Endothelial cell of umbilical vein (primary cell): ENCODE results near the gene SCNM1. TPM values are rescaled to one million over a fixed set of nuclear protein-coding genes. Genes with fewer than 3 reads are reported as not detected.

Experiments
- BruUV-seq: library from RNA; stranded (reverse); fragments of 400-500 nt; replicated peaks from 2 replicates; lab custom pipeline; 2021; lab: Mats Ljungman, UMichigan
- CTCF ChIA-PET: fragments of 300-600, 350-600 bp; sonication (Branson Sonifier 250); formaldehyde crosslinking; loops from one replicate; lab custom pipeline; 2021; ENCODE audit warnings: antibody characterized with exemption, inconsistent platforms; lab: Charles Lee
- POLR2A ChIA-PET: fragments of 300-600, 350-600 bp; sonication (Branson Sonifier 250); formaldehyde crosslinking; loops from one replicate; lab custom pipeline; 2021; ENCODE audit warnings: antibody characterized with exemption, inconsistent platforms; lab: Charles Lee
- DNase-seq: peaks from one replicate; pipeline ENCODE4 v3.0.0-alpha.2; 2011; ENCODE audit warnings: low read depth, low spot score
- FAIRE-seq: peaks from 2 replicates; lab custom pipeline; 2011; peaks lifted over from hg19 to GRCh38; lab: Jason Lieb, UNC
- H2AFZ ChIP-seq: 2 replicates; pipeline ENCODE4 v1.6.0; 2012; ENCODE audit warnings: low read depth, low read length, control low read depth, inconsistent platforms
- H3K27ac ChIP-seq: 2 replicates; pipeline ENCODE4 v1.5.1; 2011; ENCODE audit warnings: low read depth, mild to moderate bottlenecking, control low read depth, low read length, moderate library complexity; ENCODE audit not compliant: insufficient read depth
- H3K27me3 ChIP-seq, 2 experiments: 2 replicates each; pipeline versions ENCODE4 v1.6.0 to v1.6.1; 2011; ENCODE audit warnings: low read length in 2 of 2, mixed read lengths in 1 of 2; ENCODE audit not compliant: control insufficient read depth in 2 of 2, insufficient read depth in 2 of 2
- H3K36me3 ChIP-seq, 2 experiments: 2 replicates in 1 of 2; 3 replicates in 1 of 2; pipeline ENCODE4 v1.5.1; 2011; ENCODE audit warnings: low read length in 2 of 2, mild to moderate bottlenecking in 1 of 2, moderate library complexity in 1 of 2; ENCODE audit not compliant: control insufficient read depth in 2 of 2, insufficient read depth in 2 of 2; ENCODE audit errors: extremely low read depth in 1 of 2
- H3K4me1 ChIP-seq: 3 replicates; pipeline ENCODE4 v1.5.1; 2011; ENCODE audit warnings: mild to moderate bottlenecking, low read length; ENCODE audit not compliant: control insufficient read depth, insufficient read depth; ENCODE audit errors: extremely low read depth
- H3K4me2 ChIP-seq: 2 replicates; pipeline ENCODE4 v1.6.1; 2011; ENCODE audit warnings: low read length, control low read depth, mixed read lengths; ENCODE audit not compliant: insufficient read depth
- H3K4me3 ChIP-seq, 3 experiments: fragments of 200-600 bp in 1 of 3; sonication (generic), shearing (Covaris generic) in 1 of 3; replicated peaks in 1 of 3; 2 replicates each; pipeline ENCODE4 v1.5.1; 2011 to 2016; ENCODE audit warnings: control low read depth in 3 of 3, low read length in 3 of 3, mild to moderate bottlenecking in 2 of 3, inconsistent platforms in 1 of 3, low read depth in 1 of 3, moderate library complexity in 1 of 3; ENCODE audit not compliant: insufficient read depth in 1 of 3
- H3K79me2 ChIP-seq: 2 replicates; pipeline ENCODE4 v1.6.0; 2012; ENCODE audit warnings: low read length, inconsistent platforms; ENCODE audit not compliant: control insufficient read depth, insufficient read depth
- H3K9ac ChIP-seq: replicated peaks from 2 replicates; pipeline ENCODE3; 2011; ENCODE audit warnings: low read length, control low read depth; ENCODE audit not compliant: insufficient read depth; ENCODE audit errors: extremely low read depth
- H3K9me1 ChIP-seq: replicated peaks from 3 replicates; pipeline ENCODE4 v1.6.0; 2011; ENCODE audit warnings: mild to moderate bottlenecking, low read length; ENCODE audit not compliant: control insufficient read depth, insufficient read depth; ENCODE audit errors: extremely low read depth
- H3K9me3 ChIP-seq: replicated peaks from 2 replicates; pipeline ENCODE4 v1.5.1; 2012; ENCODE audit warnings: low read length, inconsistent platforms; ENCODE audit not compliant: control insufficient read depth, insufficient read depth
- H4K20me1 ChIP-seq: replicated peaks from 2 replicates; pipeline ENCODE3; 2011; ENCODE audit warnings: mild to moderate bottlenecking, low read length; ENCODE audit not compliant: control insufficient read depth, insufficient read depth; ENCODE audit errors: extremely low read depth
- CTCF ChIP-seq, 2 donors: IDR thresholded peaks; 1 replicate in 1 of 2; 2 replicates in 1 of 2; pipeline ENCODE4 v1.5.1; 2011; ENCODE audit warnings: low read length in 2 of 2, mild to moderate bottlenecking in 2 of 2, moderate library complexity in 2 of 2, control low read depth in 1 of 2, inconsistent platforms in 1 of 2, low read depth in 1 of 2; ENCODE audit not compliant: insufficient read depth in 1 of 2; ENCODE audit errors: extremely low read depth in 1 of 2
- EZH2 ChIP-seq: IDR thresholded peaks from 2 replicates; pipeline ENCODE4 v1.6.1; 2012; ENCODE audit warnings: borderline replicate concordance, low read depth, mild to moderate bottlenecking, moderate library complexity, low read length, inconsistent platforms; ENCODE audit not compliant: severe bottlenecking
- FOS ChIP-seq: IDR thresholded peaks from 2 replicates; pipeline ENCODE4 v1.6.1; 2011; ENCODE audit warnings: mild to moderate bottlenecking, low read length, moderate library complexity, borderline replicate concordance; ENCODE audit not compliant: insufficient read depth
- GATA2 ChIP-seq: IDR thresholded peaks from 2 replicates; pipeline ENCODE4 v1.7.0; 2011; ENCODE audit warnings: low read depth, mild to moderate bottlenecking, moderate library complexity, mixed read lengths, low read length; ENCODE audit not compliant: insufficient read length, insufficient read depth
- JUN ChIP-seq: IDR thresholded peaks from 2 replicates; pipeline ENCODE4 v1.6.1; 2011; ENCODE audit warnings: borderline replicate concordance, low read depth; ENCODE audit not compliant: insufficient read length, insufficient read depth
- MAX ChIP-seq: IDR thresholded peaks from 2 replicates; pipeline ENCODE4 v1.6.1; 2011; ENCODE audit not compliant: insufficient read depth, insufficient read length
- MYC ChIP-seq: IDR thresholded peaks from one replicate; pipeline ENCODE4 v1.6.1; 2011; ENCODE audit warnings: mild to moderate bottlenecking, low read depth, low read length
- POLR2A ChIP-seq: IDR thresholded peaks from 2 replicates; pipeline ENCODE4 v1.6.1; 2012; ENCODE audit warnings: low read depth, mild to moderate bottlenecking, control low read depth, low read length
- POLR2AphosphoS5 ChIP-seq: IDR thresholded peaks from 2 replicates; pipeline ENCODE4 v1.6.1; 2012; ENCODE audit warnings: low read depth, mild to moderate bottlenecking, control low read depth, low read length, moderate library complexity; ENCODE audit not compliant: insufficient read depth
- dilution Hi-C: fragments of 300-500 bp; cut with MboI; formaldehyde crosslinking; loops from one replicate; pipeline ENCODE4 v1.15.0; 2019; ENCODE audit warnings: low sequenced_read_pairs; ENCODE audit not compliant: extremely low pct_ligation_motif_present
- intact Hi-C: fragments of 100-400 bp; cut with micrococcal nuclease; formaldehyde crosslinking; loops from one replicate; pipeline ENCODE4 v1.10.0; 2022
- polyA plus RNA-seq, 4 experiments: library from polyadenylated mRNA; depleted of rRNA in 3 of 4; stranded (reverse) in 3 of 4; unstranded in 1 of 4; fragments of >200 nt; gene quantifications; 2 replicates each; pipeline versions ENCODE4 v1.2.1 to v1.2.3, GENCODE V29; 2011 to 2012; ENCODE audit warnings: missing spikeins in 1 of 4
- total RNA-seq: library from RNA; stranded (reverse); gene quantifications from 2 replicates; pipeline ENCODE4 v1.2.3, GENCODE V29; 2021

Gene SCNM1
- total and polyA plus RNA-seq, 2 donors (not counting 3 experiments of a cell fraction or from before 2014, with no cell fraction given) = 17.3 to 43.1 TPM

- Histone ChIP-seq H3K9me3 (no peaks in the 10 kb centered on the region), H3K4me2 (no peak overlapping the region), H2AFZ (no peak overlapping the region), H3K27ac (no peak overlapping the region), H3K27me3 (no peaks in the 10 kb centered on the region), H3K9ac (no peak overlapping the region), H3K79me2 (peaks cover 17% of the 10 kb centered on the region), H3K4me1 (peaks cover 17% of the 10 kb centered on the region), H3K9me1 (no peaks in the 10 kb centered on the region), H4K20me1 (no peaks in the 10 kb centered on the region), H3K36me3 (no peaks in the 10 kb centered on the region), H3K4me3 (no peak overlapping the region)
- ChIA-PET POLR2A (no interaction called here), CTCF (no interaction called here)
- intact Hi-C loops (loop anchor here (10.0 kb wide), 1 partner anchor 959 kb away; the partner anchor contains the start of gene ANP32E), dilution Hi-C loops (no loop called here)
- no TSS peak for BruUV-seq
- FAIRE-seq (no peak), DNase-seq (no peak)
- no peak for TF ChIP-seq CTCF (IDR thresholded peaks at IDR 0.05; ENCODE audit: extremely low read depth in 1 of 2, insufficient read depth in 1 of 2, low read depth in 1 of 2, low read length in 2 of 2)
- TF ChIP-seq MAX = no peak
- no peak for TF ChIP-seq POLR2A
- no peak for TF ChIP-seq POLR2AphosphoS5
- no peak for TF ChIP-seq MYC
- no peak for TF ChIP-seq GATA2
Measured at GRCh38 chr1:151193304-151193703, 27.4 kb downstream of the SCNM1 start.

DNA sequence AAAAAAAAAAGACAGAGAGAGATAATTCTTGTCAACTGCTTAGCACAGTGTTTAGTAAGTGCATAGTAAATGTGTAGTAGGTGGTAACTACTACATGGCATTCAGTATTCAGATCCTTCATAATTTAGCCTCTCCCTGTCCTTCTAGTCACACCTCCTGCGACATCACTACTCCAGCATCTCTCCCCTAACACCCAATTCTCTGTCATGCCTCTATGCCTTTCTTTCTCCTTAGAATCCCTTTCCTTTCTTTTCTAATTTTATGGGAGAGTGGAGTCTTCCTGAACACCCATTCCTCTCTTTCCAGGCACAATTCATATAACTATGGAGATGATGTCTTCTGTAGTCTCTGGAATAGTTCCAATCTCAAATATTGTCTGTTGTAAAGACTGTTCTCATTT, 27.9 kb downstream of the SCNM1 start:
- BruUV-seq = no TSS peak
- Histone ChIP-seq H3K79me2 (peaks cover 14% of the 10 kb centered on the region), H3K27ac (no peak overlapping the region)

More for the DNA sequence above, 27.9 kb downstream of the SCNM1 start:
- TF ChIP-seq JUN (no peak), GATA2 (no peak), CTCF (IDR thresholded peaks at IDR 0.05; ENCODE audit: extremely low read depth in 1 of 2, insufficient read depth in 1 of 2, low read depth in 1 of 2, low read length in 2 of 2) (no peak), MAX (no peak), EZH2 (no peak), FOS (no peak), POLR2A (no peak), POLR2AphosphoS5 (no peak), MYC (no peak)
- H3K9me1 ChIP-seq = no peaks in the 10 kb centered on the region
- no peaks in the 10 kb centered on the region for H3K36me3 ChIP-seq
- intact Hi-C loops = loop anchor here (10.0 kb wide), 1 partner anchor 959 kb away; the partner anchor contains the start of gene ANP32E
- ChIA-PET CTCF (no interaction called here), POLR2A (no interaction called here)
- dilution Hi-C loops = no loop called here
- no peaks in the 10 kb centered on the region for H3K27me3 ChIP-seq
- peaks cover 12% of the 10 kb centered on the region for H3K4me1 ChIP-seq
- FAIRE-seq = no peak
- no peaks in the 10 kb centered on the region for H4K20me1 ChIP-seq
- H3K9me3 ChIP-seq = no peaks in the 10 kb centered on the region
- H3K4me2 ChIP-seq = no peak overlapping the region
- no peak for DNase-seq
- no peak overlapping the region for H3K9ac ChIP-seq
- H3K4me3 ChIP-seq = no peak overlapping the region
- no peak overlapping the region for H2AFZ ChIP-seq
